ENCODE data around the gene RIBC1.

- TF ChIP-seq MXI1 (IDR thresholded peaks at IDR 0.05; ENCODE audit: low read depth, low read length) (no peak), RB1 (IDR thresholded peaks at IDR 0.05; ENCODE audit: borderline replicate concordance) (no peak), CTCF (IDR thresholded peaks at IDR 0.05 in 2 of 3, conservative IDR thresholded peaks at IDR 0.05 in 1 of 3; ENCODE audit: control insufficient read depth in 2 of 3, extremely low read depth in 1 of 3, insufficient read depth in 1 of 3, low read depth in 3 of 3, low read length in 3 of 3) (no peak), RUNX3 (IDR thresholded peaks at IDR 0.05; ENCODE audit: low read length) (no peak), GABPA (IDR thresholded peaks at IDR 0.05; ENCODE audit: low read depth) (no peak), POLR2A (IDR thresholded peaks at IDR 0.05; ENCODE audit: low read depth, low read length) (no peak), IKZF2 (IDR thresholded peaks at IDR 0.05) (no peak), ZBTB40 (IDR thresholded peaks at IDR 0.05; ENCODE audit: borderline replicate concordance) (no peak), BHLHE40 (IDR thresholded peaks at IDR 0.05; ENCODE audit: borderline replicate concordance in 1 of 2, low read depth in 2 of 2, low read length in 1 of 2) (no peak), TCF7 (IDR thresholded peaks at IDR 0.05; ENCODE audit: borderline replicate concordance) (no peak), ZNF217 (IDR thresholded peaks at IDR 0.05) (no peak)
Observed at GRCh38 chrX:53440101-53440500, 17.4 kb downstream of the RIBC1 start.
